GM12878 (cell line): ENCODE results near the gene HIVEP3. TPM values are rescaled to one million over a fixed set of nuclear protein-coding genes. Genes with fewer than 3 reads are reported as not detected.
A peak's percentile ranks its signal among the peaks of the same experiment; 100 is the strongest.

ENCODE experiments used
- ATAC-seq: fragments of 200-7000 bp; cut with Tn5 transposase; 3 replicates; pipeline ENCODE4 v1.9.1; 2020; ENCODE audit warnings: mild to moderate bottlenecking, moderate library complexity
- BruUV-seq: library from RNA; stranded (reverse); fragments of 400-500 nt; replicated peaks from 2 replicates; lab custom pipeline; 2021; lab: Mats Ljungman, UMichigan
- CTCF ChIA-PET: fragments of 300-600 bp; sonication (Branson Sonifier 250); formaldehyde crosslinking; extraction: SDS; loops from one replicate; lab custom pipeline; 2021; ENCODE audit warnings: inconsistent platforms; lab: Yijun Ruan, JAX
- POLR2A ChIA-PET: fragments of 350-600 bp; formaldehyde crosslinking; extraction: SDS; loops from one replicate; lab custom pipeline; 2021; ENCODE audit warnings: inconsistent platforms; lab: Charles Lee
- RAD21 ChIA-PET: fragments of 300-600 bp; sonication (Branson Sonifier 250); formaldehyde crosslinking; loops from one replicate; lab custom pipeline; 2023; ENCODE audit warnings: antibody characterized with exemption; ENCODE audit not compliant: unreplicated experiment; lab: Charles Lee
- SMC1A ChIA-PET: fragments of 300-600 bp; sonication (Branson Sonifier 250); formaldehyde crosslinking; loops from one replicate; lab custom pipeline; 2023; ENCODE audit not compliant: unreplicated experiment, uncharacterized antibody; lab: Charles Lee
- DNase-seq: peaks from one replicate; pipeline ENCODE4 v3.0.0-alpha.2; 2011; ENCODE audit warnings: low read depth, low spot score
- FAIRE-seq: peaks from 3 replicates; lab custom pipeline; 2011; peaks lifted over from hg19 to GRCh38; lab: Jason Lieb, UNC
- H2AFZ ChIP-seq: 2 replicates; pipeline ENCODE4 v1.6.0; 2011; ENCODE audit warnings: low read depth, low read length, control low read depth; ENCODE audit not compliant: control insufficient read depth
- H3K27ac ChIP-seq: 2 replicates; pipeline ENCODE4 v1.5.1; 2011; ENCODE audit warnings: control low read depth; ENCODE audit not compliant: control insufficient read depth, insufficient read depth
- H3K27me3 ChIP-seq, 2 experiments: replicated peaks in 1 of 2; 2 replicates each; pipeline versions ENCODE4 v1.6.0 to v1.6.1; 2011; ENCODE audit warnings: low read length in 1 of 2; ENCODE audit not compliant: control insufficient read depth in 2 of 2, insufficient read depth in 2 of 2
- H3K36me3 ChIP-seq, 2 experiments: 2 replicates each; pipeline ENCODE4 v1.5.1; 2011; ENCODE audit warnings: low read length in 1 of 2; ENCODE audit not compliant: control insufficient read depth in 2 of 2, insufficient read depth in 2 of 2
- H3K4me1 ChIP-seq: 2 replicates; pipeline ENCODE4 v1.6.1; 2011; ENCODE audit warnings: mild to moderate bottlenecking, low read length, moderate library complexity, mixed read lengths; ENCODE audit not compliant: control insufficient read depth, insufficient read depth
- H3K4me2 ChIP-seq: 2 replicates; pipeline ENCODE4 v1.6.0; 2011; ENCODE audit warnings: control low read depth; ENCODE audit not compliant: control insufficient read depth, insufficient read depth
- H3K4me3 ChIP-seq: fragments of 200-600 bp; sonication (generic); 2 replicates; pipeline ENCODE4 v1.5.1; 2016
- H3K79me2 ChIP-seq: 2 replicates; pipeline ENCODE4 v1.6.0; 2011; ENCODE audit warnings: low read length; ENCODE audit not compliant: control insufficient read depth, insufficient read depth
- H3K9ac ChIP-seq: 2 replicates; pipeline ENCODE4 v1.8.0; 2011; ENCODE audit warnings: low read length, control low read depth, mixed read lengths; ENCODE audit not compliant: control insufficient read depth, insufficient read depth
- H3K9me3 ChIP-seq: replicated peaks from 3 replicates; pipeline ENCODE4 v1.5.1; 2011; ENCODE audit warnings: mild to moderate bottlenecking, low read length; ENCODE audit not compliant: control insufficient read depth, insufficient read depth
- H4K20me1 ChIP-seq: 2 replicates; pipeline ENCODE4 v1.6.0; 2011; ENCODE audit not compliant: control insufficient read depth, insufficient read depth
- GATAD2B ChIP-seq: fragments of 450-650 bp; conservative IDR thresholded peaks from 2 replicates; pipeline ENCODE4 v1.6.1; 2017; ENCODE audit warnings: low read depth, mild to moderate bottlenecking, moderate library complexity
- NFYB ChIP-seq: IDR thresholded peaks from 2 replicates; pipeline ENCODE4 v1.6.1; 2011; ENCODE audit warnings: low read depth, mild to moderate bottlenecking, low read length, improper control_type of control experiment, moderate library complexity; ENCODE audit not compliant: insufficient read depth
- SIX5 ChIP-seq: IDR thresholded peaks from 2 replicates; pipeline ENCODE4 v1.6.1; 2011; ENCODE audit warnings: mild to moderate bottlenecking, low read depth, low read length, moderate library complexity; ENCODE audit not compliant: severe bottlenecking
- SKIL ChIP-seq: fragments of 450-650 bp; IDR thresholded peaks from 2 replicates; pipeline ENCODE4 v1.6.1; 2017; ENCODE audit warnings: mild to moderate bottlenecking, low read depth, inconsistent platforms; ENCODE audit not compliant: poor library complexity, severe bottlenecking
- SPI1 ChIP-seq: IDR thresholded peaks from 2 replicates; pipeline ENCODE4 v1.6.1; 2011; ENCODE audit warnings: low read depth, mild to moderate bottlenecking, low read length, moderate library complexity, borderline replicate concordance; ENCODE audit not compliant: insufficient read depth
- TARDBP ChIP-seq: IDR thresholded peaks from 2 replicates; pipeline ENCODE4 v1.6.1; 2016; ENCODE audit warnings: borderline replicate concordance
- TBL1XR1 ChIP-seq: IDR thresholded peaks from 2 replicates; pipeline ENCODE4 v1.6.1; 2012; ENCODE audit warnings: low read depth, low read length, improper control_type of control experiment
- TCF3 ChIP-seq: IDR thresholded peaks from 2 replicates; pipeline ENCODE4 v1.6.1; 2012; ENCODE audit warnings: low read depth, mild to moderate bottlenecking, low read length, borderline replicate concordance; ENCODE audit not compliant: insufficient read depth
- ZNF24 ChIP-seq: fragments of 450-650 bp; IDR thresholded peaks from 2 replicates; pipeline ENCODE4 v1.6.1; 2017; ENCODE audit warnings: antibody characterized with exemption, mild to moderate bottlenecking
- WGBS: methylation state at CpG from one replicate; pipeline ENCODE4 v1.1.6; 2016; ENCODE audit warnings: low lambda C conversion rate; ENCODE audit not compliant: insufficient replicate concordance, insufficient coverage; ENCODE audit errors: missing lambda C conversion rate; 5-methylcytosine and 5-hydroxymethylcytosine counted together
- in situ Hi-C: fragments of 300-500 bp; cut with MboI; formaldehyde crosslinking; loops from 9 replicates; pipeline ENCODE4 v1.14.3; 2018; ENCODE audit warnings: mixed read lengths
- intact Hi-C: fragments of 100-400 bp; cut with micrococcal nuclease; formaldehyde crosslinking; loops from one replicate; pipeline ENCODE4 v1.14.2; 2022; ENCODE audit not compliant: unreplicated experiment
- polyA plus RNA-seq, 11 experiments: library from polyadenylated mRNA; depleted of rRNA in 4 of 11; unstranded in 6 of 11; stranded (reverse) in 5 of 11; fragments of >200 nt; fragmentation: Nextera tagmentation in 4 of 11; fragmentation: Illumina TruSeq in 1 of 11; extraction: Ambion mirVana in 4 of 11; extraction: Trizol in 1 of 11; gene quantifications; 1 replicate in 1 of 11; 2 replicates in 10 of 11; pipeline versions ENCODE4 v1.2.1 to v1.2.3, GENCODE V29; 2011 to 2016; ENCODE audit warnings: inconsistent platforms in 2 of 11, missing spikeins in 2 of 11, low read depth in 1 of 11
- total RNA-seq, 4 experiments: library from RNA; depleted of rRNA in 3 of 4; stranded (reverse); fragments of >200 nt in 3 of 4; fragmentation: Illumina TruSeq in 1 of 4; extraction: Trizol in 1 of 4; gene quantifications; 2 replicates each; pipeline versions ENCODE4 v1.2.1 to v1.2.3, GENCODE V29; 2013 to 2021

The HIVEP3 gene
- total and polyA plus RNA-seq, 10 of the 15 experiments (the other 5 are each of a cell fraction or from before 2014, with no cell fraction given) = 1.8 to 13.6 (median 3.8) TPM

- H3K9me3 ChIP-seq = no peaks in the 10 kb centered on the region
- ChIA-PET POLR2A (interaction anchor here (2.0 kb wide), 1 partner anchor 16 kb away, joined by 5 read pairs; no protein-coding TSS in a partner anchor), CTCF (no interaction called here)
Observed at GRCh38 chr1:41702771-41703170, 216.0 kb downstream of the HIVEP3 start.

More at GRCh38 chr1:41702771-41703170, 216.0 kb downstream of the HIVEP3 start:
- Histone ChIP-seq H3K79me2 (no peaks in the 10 kb centered on the region), H2AFZ (no peak overlapping the region), H3K36me3 (no peaks in the 10 kb centered on the region), H3K9ac (no peak overlapping the region), H3K4me1 (peaks cover 35% of the 10 kb centered on the region), H3K4me2 (no peak overlapping the region), H3K27ac (no peak overlapping the region), H4K20me1 (no peaks in the 10 kb centered on the region), H3K27me3 (no peaks in the 10 kb centered on the region), H3K4me3 (no peak overlapping the region)
- DNase-seq = no peak
- ChIA-PET RAD21 (interaction anchor here (0.8 to 1.4 kb wide), 3 partner anchors 18 to 29 kb away, joined by 3 to 4 read pairs (median 3); no protein-coding TSS in a partner anchor), SMC1A (interaction anchor here (1.1 to 2.3 kb wide), 6 partner anchors 11 to 50 kb away, joined by 3 to 12 read pairs (median 6); no protein-coding TSS in a partner anchor)
- no peak for FAIRE-seq
- intact Hi-C loops (no loop called here), in situ Hi-C loops (no loop called here)
- no TSS peak for BruUV-seq
- no peak for ATAC-seq
- TF ChIP-seq TCF3 (no peak), SIX5 (no peak), ZNF24 (peak; percentile 41; the same call in 1 of the 2 replicates), SPI1 (no peak), GATAD2B (no peak), NFYB (no peak), TBL1XR1 (no peak), TARDBP (no peak), SKIL (no peak)
- WGBS = 34% methylated on average over 4 of the region's 4 CpGs
